HCT116 (cell line): ENCODE measurements around the gene RNU11.

Experiments
- ATF3 ChIP-seq: IDR thresholded peaks from 2 replicates; pipeline ENCODE4 v1.6.1; 2012
- EZH2 ChIP-seq: fragments of 200-600 bp; sonication (generic); IDR thresholded peaks from 2 replicates; pipeline ENCODE4 v1.6.1; 2017; ENCODE audit warnings: antibody characterized with exemption, mixed run types
- EZH2phosphoT487 ChIP-seq: fragments of 200-600 bp; IDR thresholded peaks from 2 replicates; pipeline ENCODE4 v1.6.1; 2018; ENCODE audit warnings: antibody characterized with exemption, borderline replicate concordance
- FOSL1 ChIP-seq: IDR thresholded peaks from 2 replicates; pipeline ENCODE4 v1.6.1; 2012; ENCODE audit warnings: low read depth
- POLR2A ChIP-seq: IDR thresholded peaks from 2 replicates; pipeline ENCODE4 v1.7.0; 2011; ENCODE audit warnings: borderline replicate concordance; ENCODE audit not compliant: insufficient read depth, insufficient read length; ENCODE audit errors: extremely low read depth
- POLR2AphosphoS5 ChIP-seq: IDR thresholded peaks from 2 replicates; pipeline ENCODE4 v1.6.1; 2011; ENCODE audit warnings: mild to moderate bottlenecking, low read depth, low read length, moderate library complexity
- RAD21 ChIP-seq: IDR thresholded peaks from 2 replicates; pipeline ENCODE4 v1.6.1; 2012; ENCODE audit warnings: low read depth, mild to moderate bottlenecking
- SIN3A ChIP-seq: IDR thresholded peaks from 2 replicates; pipeline ENCODE4 v1.6.1; 2012; ENCODE audit warnings: low read depth
- TCF7L2 ChIP-seq: IDR thresholded peaks from 2 replicates; pipeline ENCODE4 v1.7.0; 2011; ENCODE audit warnings: borderline replicate concordance, inconsistent platforms; ENCODE audit not compliant: insufficient read depth, insufficient read length; ENCODE audit errors: extremely low read depth
- YY1 ChIP-seq: IDR thresholded peaks from 2 replicates; pipeline ENCODE4 v1.6.1; 2011; ENCODE audit warnings: low read length, low read depth, moderate library complexity, mild to moderate bottlenecking; ENCODE audit not compliant: insufficient replicate concordance; ENCODE audit errors: extremely low read depth
- ZBTB33 ChIP-seq: IDR thresholded peaks from 2 replicates; pipeline ENCODE4 v1.6.1; 2011; ENCODE audit warnings: mild to moderate bottlenecking, low read length, moderate library complexity; ENCODE audit not compliant: insufficient replicate concordance; ENCODE audit errors: extremely low read depth
- ZNF274 ChIP-seq: fragments of 200-500 bp; sonication (Bioruptor generic); IDR thresholded peaks from 2 replicates; pipeline ENCODE4 v1.6.1; 2014; ENCODE audit warnings: mild to moderate bottlenecking, low read depth, low read length, inconsistent platforms
- TF ChIP-seq, protein P1 (sequence below), 3 experiments: fragments of 200-600 bp in 1 of 3; sonication (generic) in 1 of 3; IDR thresholded peaks in 2 of 3; conservative IDR thresholded peaks in 1 of 3; 2 replicates each; pipeline ENCODE4 v1.5.1; 2012 to 2017; ENCODE audit warnings: low read depth in 2 of 3, low read length in 2 of 3, antibody characterized with exemption in 1 of 3, borderline replicate concordance in 1 of 3, control low read depth in 1 of 3, mild to moderate bottlenecking in 1 of 3, mixed read lengths in 1 of 3, mixed run types in 1 of 3, moderate library complexity in 1 of 3; ENCODE audit not compliant: insufficient read depth in 1 of 3
- TF ChIP-seq, protein P2 (sequence below): IDR thresholded peaks from 2 replicates; pipeline ENCODE4 v1.6.1; 2012; ENCODE audit warnings: low read depth

GRCh38 chr1:28604411-28604810, 44.0 kb upstream of the RNU11 start:
- TF ChIP-seq FOSL1 (no peak), POLR2AphosphoS5 (no peak), ATF3 (no peak), EZH2 (no peak), POLR2A (no peak), SIN3A (no peak), RAD21 (no peak), TCF7L2 (no peak), EZH2phosphoT487 (no peak), ZNF274 (no peak), ZBTB33 (no peak), YY1 (no peak)
- TF ChIP-seq, protein P1, sequence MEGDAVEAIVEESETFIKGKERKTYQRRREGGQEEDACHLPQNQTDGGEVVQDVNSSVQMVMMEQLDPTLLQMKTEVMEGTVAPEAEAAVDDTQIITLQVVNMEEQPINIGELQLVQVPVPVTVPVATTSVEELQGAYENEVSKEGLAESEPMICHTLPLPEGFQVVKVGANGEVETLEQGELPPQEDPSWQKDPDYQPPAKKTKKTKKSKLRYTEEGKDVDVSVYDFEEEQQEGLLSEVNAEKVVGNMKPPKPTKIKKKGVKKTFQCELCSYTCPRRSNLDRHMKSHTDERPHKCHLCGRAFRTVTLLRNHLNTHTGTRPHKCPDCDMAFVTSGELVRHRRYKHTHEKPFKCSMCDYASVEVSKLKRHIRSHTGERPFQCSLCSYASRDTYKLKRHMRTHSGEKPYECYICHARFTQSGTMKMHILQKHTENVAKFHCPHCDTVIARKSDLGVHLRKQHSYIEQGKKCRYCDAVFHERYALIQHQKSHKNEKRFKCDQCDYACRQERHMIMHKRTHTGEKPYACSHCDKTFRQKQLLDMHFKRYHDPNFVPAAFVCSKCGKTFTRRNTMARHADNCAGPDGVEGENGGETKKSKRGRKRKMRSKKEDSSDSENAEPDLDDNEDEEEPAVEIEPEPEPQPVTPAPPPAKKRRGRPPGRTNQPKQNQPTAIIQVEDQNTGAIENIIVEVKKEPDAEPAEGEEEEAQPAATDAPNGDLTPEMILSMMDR (IDR thresholded peaks at IDR 0.05 in 2 of 3, conservative IDR thresholded peaks at IDR 0.05 in 1 of 3; ENCODE audit: borderline replicate concordance in 1 of 3, insufficient read depth in 1 of 3, low read depth in 2 of 3, low read length in 2 of 3), result no peak
- TF ChIP-seq, protein P2, sequence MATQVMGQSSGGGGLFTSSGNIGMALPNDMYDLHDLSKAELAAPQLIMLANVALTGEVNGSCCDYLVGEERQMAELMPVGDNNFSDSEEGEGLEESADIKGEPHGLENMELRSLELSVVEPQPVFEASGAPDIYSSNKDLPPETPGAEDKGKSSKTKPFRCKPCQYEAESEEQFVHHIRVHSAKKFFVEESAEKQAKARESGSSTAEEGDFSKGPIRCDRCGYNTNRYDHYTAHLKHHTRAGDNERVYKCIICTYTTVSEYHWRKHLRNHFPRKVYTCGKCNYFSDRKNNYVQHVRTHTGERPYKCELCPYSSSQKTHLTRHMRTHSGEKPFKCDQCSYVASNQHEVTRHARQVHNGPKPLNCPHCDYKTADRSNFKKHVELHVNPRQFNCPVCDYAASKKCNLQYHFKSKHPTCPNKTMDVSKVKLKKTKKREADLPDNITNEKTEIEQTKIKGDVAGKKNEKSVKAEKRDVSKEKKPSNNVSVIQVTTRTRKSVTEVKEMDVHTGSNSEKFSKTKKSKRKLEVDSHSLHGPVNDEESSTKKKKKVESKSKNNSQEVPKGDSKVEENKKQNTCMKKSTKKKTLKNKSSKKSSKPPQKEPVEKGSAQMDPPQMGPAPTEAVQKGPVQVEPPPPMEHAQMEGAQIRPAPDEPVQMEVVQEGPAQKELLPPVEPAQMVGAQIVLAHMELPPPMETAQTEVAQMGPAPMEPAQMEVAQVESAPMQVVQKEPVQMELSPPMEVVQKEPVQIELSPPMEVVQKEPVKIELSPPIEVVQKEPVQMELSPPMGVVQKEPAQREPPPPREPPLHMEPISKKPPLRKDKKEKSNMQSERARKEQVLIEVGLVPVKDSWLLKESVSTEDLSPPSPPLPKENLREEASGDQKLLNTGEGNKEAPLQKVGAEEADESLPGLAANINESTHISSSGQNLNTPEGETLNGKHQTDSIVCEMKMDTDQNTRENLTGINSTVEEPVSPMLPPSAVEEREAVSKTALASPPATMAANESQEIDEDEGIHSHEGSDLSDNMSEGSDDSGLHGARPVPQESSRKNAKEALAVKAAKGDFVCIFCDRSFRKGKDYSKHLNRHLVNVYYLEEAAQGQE, result no peak
